Erythroblast (primary cell): ENCODE measurements around the gene KRTAP10-11.
"Not testable (repeated sequence)": the region's sequence is repeated elsewhere in the genome, so short reads cannot be mapped to it uniquely, and the experiment has no call there.

Experiments
- DNase-seq, 2 experiments: peaks; one replicate each; lab custom pipeline; 2025; lab: John Stamatoyannopoulos, UW
- GATA1 ChIP-seq: IDR thresholded peaks from 2 replicates; pipeline ENCODE4 v1.6.1; 2011; ENCODE audit warnings: low read depth, mild to moderate bottlenecking, control low read depth, low read length, moderate library complexity
- POLR2A ChIP-seq: IDR thresholded peaks from 2 replicates; pipeline ENCODE4 v1.6.1; 2011; ENCODE audit warnings: mild to moderate bottlenecking, low read length

The KRTAP10-11 gene

DNA sequence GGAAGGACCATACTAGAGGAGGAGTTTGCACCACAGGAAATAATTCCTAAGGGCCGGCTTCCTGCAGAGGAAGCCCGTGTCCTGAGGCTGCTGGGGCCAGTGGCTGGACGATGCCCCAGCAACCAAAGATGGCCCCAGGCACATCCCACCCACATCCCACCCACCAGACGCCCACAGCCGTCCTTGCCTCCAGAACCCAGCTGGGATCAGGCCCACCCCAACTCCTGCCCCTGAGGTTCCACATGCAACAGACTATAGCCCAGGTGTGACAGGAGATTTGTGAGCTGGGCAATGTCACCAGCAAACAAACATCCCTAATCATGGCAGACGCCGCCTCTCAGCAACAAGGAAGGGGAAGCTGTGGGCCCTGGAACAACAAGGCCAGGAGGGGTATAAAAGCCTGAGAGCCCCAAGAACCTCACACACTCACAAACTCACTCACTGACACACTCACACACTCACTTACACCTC is 19.5 kb upstream of the KRTAP10-11 start, which contains the start of gene KRTAP10-9:
KRTAP10-9 (plus strand) TSS at position 421 of the 471 bp plus-strand sequence. CDS start 79 bp downstream, outside the sequence.
- DNase-seq: no peak
- TF ChIP-seq GATA1: no peak
- TF ChIP-seq POLR2A: no peak

GRCh38 chr21:44627181-44627822 is 18.9 kb upstream of the KRTAP10-11 start:
- not testable (repeated sequence) for DNase-seq

DNA sequence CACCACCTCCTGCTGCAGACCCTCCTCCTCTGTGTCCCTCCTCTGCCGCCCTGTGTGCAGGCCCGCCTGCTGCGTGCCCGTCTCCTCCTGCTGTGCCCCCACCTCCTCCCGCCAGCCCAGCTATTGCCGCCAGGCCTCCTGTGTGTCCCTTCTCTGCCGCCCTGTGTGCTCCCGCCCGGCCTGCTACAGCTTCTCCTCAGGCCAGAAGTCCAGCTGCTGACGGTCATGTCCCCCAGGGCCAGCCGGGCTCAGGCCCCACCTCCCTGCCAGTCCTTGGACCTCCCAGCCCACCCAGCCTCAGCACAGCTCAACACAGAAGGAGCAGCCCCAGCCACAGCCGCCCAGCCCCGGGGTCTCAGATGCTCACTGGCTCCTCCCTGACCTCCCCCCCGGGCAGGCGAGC is 18.4 kb upstream of the KRTAP10-11 start:
- DNase-seq: not testable (repeated sequence)

- DNase-seq: no peak
- no peak for TF ChIP-seq GATA1
- no peak for TF ChIP-seq POLR2A
These were observed 17.4 kb upstream of the KRTAP10-11 start for GRCh38 chr21:44628707-44629391.

GRCh38 chr21:44630440-44630839 is 15.8 kb upstream of the KRTAP10-11 start:
- no peak for DNase-seq
- TF ChIP-seq POLR2A (no peak), GATA1 (no peak)

- no peak for TF ChIP-seq GATA1
- TF ChIP-seq POLR2A: no peak
- DNase-seq: no peak
These were observed 14.1 kb upstream of the KRTAP10-11 start for GRCh38 chr21:44632067-44632466.

DNA sequence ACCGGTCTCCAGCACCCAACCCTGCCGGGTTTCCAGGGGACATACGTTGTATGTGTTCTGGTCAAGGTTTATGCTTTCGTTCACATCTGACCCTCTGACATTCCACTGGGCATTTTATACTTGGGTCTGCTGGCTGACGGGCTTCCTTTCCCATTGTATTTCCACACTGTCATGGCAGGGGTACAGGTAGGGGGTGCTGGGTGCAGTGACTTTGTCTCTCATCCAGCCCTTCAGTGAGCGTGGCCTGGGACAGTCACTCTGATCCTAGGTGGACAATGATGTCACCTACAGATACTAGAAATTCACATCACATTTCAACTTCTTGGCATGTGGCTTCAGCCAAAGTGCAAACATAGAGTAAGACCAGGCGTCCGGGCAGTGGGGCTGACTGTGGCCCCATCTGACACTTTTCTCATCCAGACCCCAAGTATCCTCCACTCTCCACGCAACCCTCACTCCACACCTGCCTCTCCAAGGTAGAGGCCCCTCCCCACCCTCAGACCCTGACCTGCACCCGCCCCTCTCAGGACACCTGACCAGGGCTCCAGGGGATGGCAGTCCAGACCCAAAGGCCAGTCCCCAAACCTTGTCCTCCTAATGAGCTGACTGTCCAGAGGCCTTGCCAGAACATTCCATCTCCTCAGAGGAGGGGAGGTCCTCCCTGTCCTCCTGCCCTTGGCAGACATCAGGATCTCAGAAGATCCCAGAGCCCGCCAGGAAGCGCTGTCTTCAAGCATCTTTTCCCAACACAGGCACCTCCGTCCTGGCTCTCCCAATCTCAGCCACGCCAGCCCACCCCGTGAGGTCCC is 9.8 kb upstream of the KRTAP10-11 start:
- no peak for DNase-seq
- TF ChIP-seq GATA1 (no peak), POLR2A (no peak)

DNA sequence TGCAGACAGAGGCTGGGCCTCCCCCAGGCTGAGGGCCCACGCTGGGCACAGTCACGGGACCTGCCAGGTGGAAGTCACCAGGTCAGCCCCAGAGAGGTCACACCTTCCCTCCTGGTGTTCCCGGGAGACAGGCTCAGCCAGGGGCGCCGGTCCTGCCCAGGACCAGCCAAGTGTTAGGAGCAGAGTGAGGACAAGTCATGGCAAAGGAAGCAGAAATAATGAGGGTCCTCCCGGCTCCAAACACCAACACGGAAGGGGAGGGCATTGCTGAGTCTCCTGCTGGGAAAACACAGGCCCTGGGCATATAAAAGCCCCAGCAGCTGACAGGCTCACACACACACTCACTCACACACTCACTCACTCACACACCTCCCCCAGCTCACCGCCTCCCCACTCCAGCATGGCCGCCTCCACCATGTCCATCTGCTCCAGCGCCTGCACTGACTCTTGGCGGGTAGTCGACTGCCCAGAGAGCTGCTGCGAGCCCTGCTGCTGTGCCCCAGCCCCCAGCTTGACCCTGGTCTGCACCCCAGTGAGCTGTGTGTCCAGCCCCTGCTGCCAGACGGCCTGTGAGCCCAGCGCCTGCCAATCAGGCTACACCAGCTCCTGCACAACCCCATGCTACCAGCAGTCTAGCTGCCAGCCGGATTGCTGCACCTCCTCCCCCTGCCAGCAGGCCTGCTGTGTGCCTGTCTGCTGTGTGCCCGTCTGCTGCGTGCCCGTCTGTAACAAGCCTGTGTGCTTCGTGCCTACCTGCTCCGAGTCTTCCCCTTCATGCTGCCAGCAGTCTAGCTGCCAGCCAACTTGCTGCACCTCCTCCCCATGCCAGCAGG is 9.0 kb upstream of the KRTAP10-11 start, which contains the start of gene KRTAP10-10:
KRTAP10-10 (plus strand) TSS at position 339 of the 833 bp plus-strand sequence; CDS start at position 401, 62 bp downstream.
- TF ChIP-seq POLR2A: no peak
- TF ChIP-seq GATA1: no peak
- no peak for DNase-seq

DNA sequence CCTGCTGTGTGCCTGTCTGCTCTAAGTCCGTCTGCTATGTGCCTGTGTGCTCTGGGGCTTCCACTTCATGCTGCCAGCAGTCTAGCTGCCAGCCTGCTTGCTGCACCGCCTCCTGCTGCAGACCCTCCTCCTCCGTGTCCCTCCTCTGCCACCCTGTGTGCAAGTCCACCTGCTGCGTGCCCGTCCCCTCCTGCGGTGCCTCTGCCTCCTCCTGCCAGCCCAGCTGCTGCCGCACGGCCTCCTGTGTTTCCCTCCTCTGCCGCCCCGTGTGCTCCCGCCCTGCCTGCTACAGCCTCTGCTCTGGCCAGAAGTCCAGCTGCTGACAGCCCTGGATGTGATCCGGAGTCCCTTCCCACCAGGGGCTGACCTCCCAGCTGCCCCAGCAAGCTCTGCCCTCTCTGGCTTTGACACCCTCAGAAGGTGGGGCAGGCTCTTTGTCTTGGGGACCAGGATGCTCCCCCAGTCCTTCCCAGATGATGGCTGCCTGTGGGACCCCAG is 8.3 kb upstream of the KRTAP10-11 start:
- not testable (repeated sequence) for DNase-seq

- DNase-seq: not testable (repeated sequence)
These were observed 7.5 kb upstream of the KRTAP10-11 start for GRCh38 chr21:44638506-44639330.

DNA sequence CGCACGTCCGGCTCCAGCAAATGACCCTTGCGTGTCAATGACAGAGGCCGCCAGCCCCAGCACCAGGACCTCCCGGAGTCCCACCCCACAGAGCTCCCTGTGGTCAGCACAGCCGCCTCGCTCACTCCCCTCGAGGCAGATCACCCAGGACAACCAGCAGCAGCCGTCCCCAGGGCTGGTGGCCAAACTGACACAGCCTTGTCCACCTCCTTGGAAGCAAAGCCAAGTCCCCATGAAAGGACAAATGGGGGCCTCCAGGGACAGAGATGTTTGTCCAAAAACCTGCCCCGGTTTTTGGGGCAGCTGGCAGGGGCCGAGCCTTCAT is 6.9 kb upstream of the KRTAP10-11 start:
- no peak for DNase-seq
- TF ChIP-seq GATA1 (no peak), POLR2A (no peak)

DNA sequence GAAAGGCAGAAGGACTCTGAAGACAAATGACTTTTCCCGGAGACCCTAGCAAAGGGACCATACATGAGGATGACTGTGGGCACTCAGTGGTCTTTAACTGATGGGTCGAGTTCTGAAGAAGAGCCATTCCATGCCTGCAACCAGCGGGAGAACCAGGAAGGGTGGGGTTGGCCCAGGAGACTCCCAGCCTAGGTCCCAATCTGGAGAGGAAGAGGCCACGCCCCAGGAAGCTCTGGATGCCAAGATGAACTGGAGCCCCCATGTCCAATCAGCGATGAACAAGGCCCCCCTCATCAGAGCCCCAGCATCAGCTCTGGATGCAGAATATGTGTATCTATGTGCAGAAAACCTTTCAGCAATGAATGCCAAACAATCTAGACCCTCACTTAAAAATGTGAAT is 5.5 kb upstream of the KRTAP10-11 start:
- TF ChIP-seq POLR2A (no peak), GATA1 (no peak)
- no peak for DNase-seq
